Measurements from ENCODE around the gene ETV3. TPM values are rescaled to one million over a fixed set of nuclear protein-coding genes. Genes with fewer than 3 reads are reported as not detected.

ETV3 gene
- total RNA-seq, 1 donor: 17.0 TPM

GRCh38 chr1:157158967-157159366 lies 20.8 kb upstream of the ETV3 start:
- DNase-seq (ENCODE audit: low read depth): no peak
- H3K4me3 ChIP-seq (ENCODE audit: low read depth, low read length): no peak overlapping the region
- TF ChIP-seq CTCF (IDR thresholded peaks at IDR 0.05; ENCODE audit: insufficient read depth, low read length): no peak

GRCh38 chr1:157157501-157158190 lies 19.5 kb upstream of the ETV3 start:
- DNase-seq (ENCODE audit: low read depth): peak; percentile 59
- no peak for TF ChIP-seq CTCF (IDR thresholded peaks at IDR 0.05; ENCODE audit: insufficient read depth, low read length)
- no peak overlapping the region for H3K4me3 ChIP-seq (ENCODE audit: low read depth, low read length)

- peak; percentile 68 for DNase-seq (ENCODE audit: low read depth)
- peak; percentile 88 for TF ChIP-seq CTCF (IDR thresholded peaks at IDR 0.05; ENCODE audit: insufficient read depth, low read length)
- peak overlapping the region; percentile 25 for H3K4me3 ChIP-seq (ENCODE audit: low read depth, low read length)
These were observed 17.9 kb upstream of the ETV3 start for GRCh38 chr1:157156058-157156541.

- no peak for DNase-seq (ENCODE audit: low read depth)
- TF ChIP-seq CTCF (IDR thresholded peaks at IDR 0.05; ENCODE audit: insufficient read depth, low read length): no peak
- H3K4me3 ChIP-seq (ENCODE audit: low read depth, low read length): peak overlapping the region; percentile 25
These were observed 17.5 kb upstream of the ETV3 start for GRCh38 chr1:157155658-157156057.

- DNase-seq (ENCODE audit: low read depth): peak; percentile 57
- H3K4me3 ChIP-seq (ENCODE audit: low read depth, low read length): no peak overlapping the region
- no peak for TF ChIP-seq CTCF (IDR thresholded peaks at IDR 0.05; ENCODE audit: insufficient read depth, low read length)
These were observed 16.8 kb upstream of the ETV3 start for GRCh38 chr1:157154940-157155514.

- no peak for TF ChIP-seq CTCF (IDR thresholded peaks at IDR 0.05; ENCODE audit: insufficient read depth, low read length)
- H3K4me3 ChIP-seq (ENCODE audit: low read depth, low read length): no peak overlapping the region
- DNase-seq (ENCODE audit: low read depth): no peak
These were observed 16.1 kb upstream of the ETV3 start for GRCh38 chr1:157154291-157154690.
